ENCODE data around the gene PIEZO2. TPM values are rescaled to one million over a fixed set of nuclear protein-coding genes. Genes with fewer than 3 reads are reported as not detected.

Gene PIEZO2
- total RNA-seq, 1 donor from 2014 or later: 8.4 TPM

GRCh38 chr18:10682368-10682714 is 467.0 kb downstream of the PIEZO2 start:
- Mint-ChIP-seq H3K4me3 (ENCODE audit: unreplicated experiment) (no peak overlapping the region), H3K27me3 (ENCODE audit: unreplicated experiment) (peaks cover 3% of the 10 kb centered on the region), H3K9me3 (ENCODE audit: unreplicated experiment) (no peaks in the 10 kb centered on the region), H3K4me1 (ENCODE audit: unreplicated experiment) (peaks cover 5% of the 10 kb centered on the region), H3K27ac (ENCODE audit: unreplicated experiment) (no peak overlapping the region), H3K36me3 (ENCODE audit: low read depth, unreplicated experiment) (no peaks in the 10 kb centered on the region)
- no peak for DNase-seq (ENCODE audit: low spot score)
- no peak for TF ChIP-seq CTCF (IDR thresholded peaks at IDR 0.05; ENCODE audit: unreplicated experiment)

GRCh38 chr18:10681581-10682367 is 467.6 kb downstream of the PIEZO2 start:
- no peak overlapping the region for H3K4me3 Mint-ChIP-seq (ENCODE audit: unreplicated experiment)
- no peak for DNase-seq (ENCODE audit: low spot score)
- H3K27ac Mint-ChIP-seq (ENCODE audit: unreplicated experiment): no peak overlapping the region
- H3K36me3 Mint-ChIP-seq (ENCODE audit: low read depth, unreplicated experiment): no peaks in the 10 kb centered on the region
- H3K4me1 Mint-ChIP-seq (ENCODE audit: unreplicated experiment): peaks cover 5% of the 10 kb centered on the region
- H3K27me3 Mint-ChIP-seq (ENCODE audit: unreplicated experiment): peaks cover 3% of the 10 kb centered on the region
- no peaks in the 10 kb centered on the region for H3K9me3 Mint-ChIP-seq (ENCODE audit: unreplicated experiment)
- TF ChIP-seq CTCF (IDR thresholded peaks at IDR 0.05; ENCODE audit: unreplicated experiment): no peak

GRCh38 chr18:10680271-10680596 is 469.1 kb downstream of the PIEZO2 start:
- no peak overlapping the region for H3K4me3 Mint-ChIP-seq (ENCODE audit: unreplicated experiment)
- no peak for DNase-seq (ENCODE audit: low spot score)
- no peaks in the 10 kb centered on the region for H3K36me3 Mint-ChIP-seq (ENCODE audit: low read depth, unreplicated experiment)
- H3K4me1 Mint-ChIP-seq (ENCODE audit: unreplicated experiment): peaks cover 5% of the 10 kb centered on the region
- TF ChIP-seq CTCF (IDR thresholded peaks at IDR 0.05; ENCODE audit: unreplicated experiment): no peak
- H3K27ac Mint-ChIP-seq (ENCODE audit: unreplicated experiment): no peak overlapping the region
- H3K27me3 Mint-ChIP-seq (ENCODE audit: unreplicated experiment): peaks cover 3% of the 10 kb centered on the region
- H3K9me3 Mint-ChIP-seq (ENCODE audit: unreplicated experiment): no peaks in the 10 kb centered on the region

- Mint-ChIP-seq H3K27ac (ENCODE audit: unreplicated experiment) (no peak overlapping the region), H3K4me3 (ENCODE audit: unreplicated experiment) (no peak overlapping the region), H3K27me3 (ENCODE audit: unreplicated experiment) (peaks cover 2% of the 10 kb centered on the region), H3K36me3 (ENCODE audit: low read depth, unreplicated experiment) (no peaks in the 10 kb centered on the region), H3K9me3 (ENCODE audit: unreplicated experiment) (no peaks in the 10 kb centered on the region), H3K4me1 (ENCODE audit: unreplicated experiment) (peaks cover 1% of the 10 kb centered on the region)
- DNase-seq (ENCODE audit: low spot score): no peak
- TF ChIP-seq CTCF (IDR thresholded peaks at IDR 0.05; ENCODE audit: unreplicated experiment): no peak
These were observed 469.7 kb downstream of the PIEZO2 start for GRCh38 chr18:10679557-10680270.

GRCh38 chr18:10671441-10671840 is 477.9 kb downstream of the PIEZO2 start:
- no peaks in the 10 kb centered on the region for H3K9me3 Mint-ChIP-seq (ENCODE audit: unreplicated experiment)
- H3K36me3 Mint-ChIP-seq (ENCODE audit: low read depth, unreplicated experiment): no peaks in the 10 kb centered on the region
- no peak overlapping the region for H3K4me3 Mint-ChIP-seq (ENCODE audit: unreplicated experiment)
- H3K27ac Mint-ChIP-seq (ENCODE audit: unreplicated experiment): no peak overlapping the region
- DNase-seq (ENCODE audit: low spot score): no peak
- no peak for TF ChIP-seq CTCF (IDR thresholded peaks at IDR 0.05; ENCODE audit: unreplicated experiment)
- peaks cover 3% of the 10 kb centered on the region for H3K4me1 Mint-ChIP-seq (ENCODE audit: unreplicated experiment)
- no peaks in the 10 kb centered on the region for H3K27me3 Mint-ChIP-seq (ENCODE audit: unreplicated experiment)

All from endothelial cell (in vitro differentiated cells).